ENCODE data around the gene SNX5.

SNX5 gene

GRCh38 chr20:17987988-17988387, 19.4 kb upstream of the SNX5 start:
- Histone ChIP-seq H3K27me3 (ENCODE audit: low read length) (no peaks in the 10 kb centered on the region), H3K79me2 (ENCODE audit: insufficient read depth, low read length) (peaks cover 44% of the 10 kb centered on the region)

GRCh38 chr20:17985388-17986018, 16.9 kb upstream of the SNX5 start:
- H3K9ac ChIP-seq (ENCODE audit: low read length), result no peak overlapping the region
- peaks cover 5% of the 10 kb centered on the region; the same call in 1 of the 2 replicates for H3F3A ChIP-seq (ENCODE audit: insufficient read depth)
- H3K9me2 ChIP-seq (replicated peaks; ENCODE audit: insufficient read depth, low read length), result no peaks in the 10 kb centered on the region
- H3K27me3 ChIP-seq (ENCODE audit: low read length), result no peaks in the 10 kb centered on the region
- H3K9me3 ChIP-seq (ENCODE audit: insufficient read depth, low read length), result no peaks in the 10 kb centered on the region
- H4K20me1 ChIP-seq (ENCODE audit: low read depth, low read length), result peaks cover 16% of the 10 kb centered on the region
- no peak overlapping the region for H3K27ac ChIP-seq (ENCODE audit: low read depth, low read length)
- no peak overlapping the region for H3K4me3 ChIP-seq (ENCODE audit: insufficient read depth, low read length, poor library complexity, severe bottlenecking)
- H3K79me2 ChIP-seq (ENCODE audit: insufficient read depth, low read length), result peaks cover 67% of the 10 kb centered on the region
- TF ChIP-seq CTCF (IDR thresholded peaks at IDR 0.05; ENCODE audit: insufficient read depth, low read length, poor library complexity, severe bottlenecking) (no peak), EZH2phosphoT487 (conservative IDR thresholded peaks at IDR 0.05; ENCODE audit: low read length) (no peak)
- no peak overlapping the region for H2AFZ ChIP-seq (ENCODE audit: low read depth, low read length, severe bottlenecking)
- H3K36me3 ChIP-seq (ENCODE audit: low read length), result peaks cover 17% of the 10 kb centered on the region
- no peak overlapping the region for H3K4me2 ChIP-seq (ENCODE audit: low read depth, low read length, poor library complexity, severe bottlenecking)

More at GRCh38 chr20:17987988-17988387, 19.4 kb upstream of the SNX5 start:
- Histone ChIP-seq H3K36me3 (ENCODE audit: low read length) (peaks cover 17% of the 10 kb centered on the region), H2AFZ (ENCODE audit: low read depth, low read length, severe bottlenecking) (no peak overlapping the region), H3K9me3 (ENCODE audit: insufficient read depth, low read length) (no peaks in the 10 kb centered on the region), H3K9me2 (replicated peaks; ENCODE audit: insufficient read depth, low read length) (no peaks in the 10 kb centered on the region), H4K20me1 (ENCODE audit: low read depth, low read length) (peaks cover 10% of the 10 kb centered on the region; the same call in 1 of the 2 replicates), H3K9ac (ENCODE audit: low read length) (no peak overlapping the region), H3K4me2 (ENCODE audit: low read depth, low read length, poor library complexity, severe bottlenecking) (no peak overlapping the region), H3K27ac (ENCODE audit: low read depth, low read length) (no peak overlapping the region), H3F3A (ENCODE audit: insufficient read depth) (peaks cover 6% of the 10 kb centered on the region; the same call in 1 of the 2 replicates), H3K4me3 (ENCODE audit: insufficient read depth, low read length, poor library complexity, severe bottlenecking) (no peak overlapping the region)
- no peak for TF ChIP-seq EZH2phosphoT487 (conservative IDR thresholded peaks at IDR 0.05; ENCODE audit: low read length)
- no peak for TF ChIP-seq CTCF (IDR thresholded peaks at IDR 0.05; ENCODE audit: insufficient read depth, low read length, poor library complexity, severe bottlenecking)

GRCh38 chr20:17976305-17976704, 7.7 kb upstream of the SNX5 start:
- peaks cover 4% of the 10 kb centered on the region; the same call in 1 of the 2 replicates for H3K36me3 ChIP-seq (ENCODE audit: low read length)
- TF ChIP-seq EZH2phosphoT487 (conservative IDR thresholded peaks at IDR 0.05; ENCODE audit: low read length) (no peak), CTCF (IDR thresholded peaks at IDR 0.05; ENCODE audit: insufficient read depth, low read length, poor library complexity, severe bottlenecking) (no peak)

More at GRCh38 chr20:17976305-17976704, 7.7 kb upstream of the SNX5 start:
- Histone ChIP-seq H4K20me1 (ENCODE audit: low read depth, low read length) (peaks cover 6% of the 10 kb centered on the region; the same call in 1 of the 2 replicates), H3K9me2 (replicated peaks; ENCODE audit: insufficient read depth, low read length) (no peaks in the 10 kb centered on the region), H3K27me3 (ENCODE audit: low read length) (no peaks in the 10 kb centered on the region), H2AFZ (ENCODE audit: low read depth, low read length, severe bottlenecking) (no peak overlapping the region), H3K9ac (ENCODE audit: low read length) (no peak overlapping the region), H3K79me2 (ENCODE audit: insufficient read depth, low read length) (peaks cover 84% of the 10 kb centered on the region), H3F3A (ENCODE audit: insufficient read depth) (peaks cover 27% of the 10 kb centered on the region), H3K4me3 (ENCODE audit: insufficient read depth, low read length, poor library complexity, severe bottlenecking) (no peak overlapping the region), H3K9me3 (ENCODE audit: insufficient read depth, low read length) (no peaks in the 10 kb centered on the region), H3K27ac (ENCODE audit: low read depth, low read length) (no peak overlapping the region), H3K4me2 (ENCODE audit: low read depth, low read length, poor library complexity, severe bottlenecking) (no peak overlapping the region)

Measured in SU-DHL-6 (cell line).